ENCODE results near the gene SSR4. TPM values are rescaled to one million over a fixed set of nuclear protein-coding genes. Genes with fewer than 3 reads are reported as not detected.

The SSR4 gene
- polyA plus RNA-seq, 1 experiment, result 598 TPM

GRCh38 chrX:153773741-153774575, 20.5 kb upstream of the SSR4 start:
- TF ChIP-seq, protein P1, sequence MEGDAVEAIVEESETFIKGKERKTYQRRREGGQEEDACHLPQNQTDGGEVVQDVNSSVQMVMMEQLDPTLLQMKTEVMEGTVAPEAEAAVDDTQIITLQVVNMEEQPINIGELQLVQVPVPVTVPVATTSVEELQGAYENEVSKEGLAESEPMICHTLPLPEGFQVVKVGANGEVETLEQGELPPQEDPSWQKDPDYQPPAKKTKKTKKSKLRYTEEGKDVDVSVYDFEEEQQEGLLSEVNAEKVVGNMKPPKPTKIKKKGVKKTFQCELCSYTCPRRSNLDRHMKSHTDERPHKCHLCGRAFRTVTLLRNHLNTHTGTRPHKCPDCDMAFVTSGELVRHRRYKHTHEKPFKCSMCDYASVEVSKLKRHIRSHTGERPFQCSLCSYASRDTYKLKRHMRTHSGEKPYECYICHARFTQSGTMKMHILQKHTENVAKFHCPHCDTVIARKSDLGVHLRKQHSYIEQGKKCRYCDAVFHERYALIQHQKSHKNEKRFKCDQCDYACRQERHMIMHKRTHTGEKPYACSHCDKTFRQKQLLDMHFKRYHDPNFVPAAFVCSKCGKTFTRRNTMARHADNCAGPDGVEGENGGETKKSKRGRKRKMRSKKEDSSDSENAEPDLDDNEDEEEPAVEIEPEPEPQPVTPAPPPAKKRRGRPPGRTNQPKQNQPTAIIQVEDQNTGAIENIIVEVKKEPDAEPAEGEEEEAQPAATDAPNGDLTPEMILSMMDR (IDR thresholded peaks at IDR 0.05; ENCODE audit: insufficient read depth, low read depth, low read length), result no peak
- CTCF ChIA-PET, result no interaction called here
- Histone ChIP-seq H3K36me3 (ENCODE audit: control insufficient read depth, insufficient read depth, low read length) (no peaks in the 10 kb centered on the region; the same call in 1 of the 2 replicates), H3K4me3 (ENCODE audit: low read depth, low read length) (no peak overlapping the region), H3K27me3 (ENCODE audit: control insufficient read depth, insufficient read depth, low read length) (no peaks in the 10 kb centered on the region)
- DNase-seq (ENCODE audit: low read depth), result no peak
- POLR2A ChIA-PET, result no interaction called here

GRCh38 chrX:153774576-153775292, 19.7 kb upstream of the SSR4 start:
- Histone ChIP-seq H3K36me3 (ENCODE audit: control insufficient read depth, insufficient read depth, low read length) (no peaks in the 10 kb centered on the region), H3K27me3 (ENCODE audit: control insufficient read depth, insufficient read depth, low read length) (no peaks in the 10 kb centered on the region), H3K4me3 (ENCODE audit: low read depth, low read length) (no peak overlapping the region)
- ChIA-PET CTCF (no interaction called here), POLR2A (no interaction called here)
- TF ChIP-seq, protein P1 (IDR thresholded peaks at IDR 0.05; ENCODE audit: insufficient read depth, low read depth, low read length), result no peak
- DNase-seq (ENCODE audit: low read depth), result no peak

DNA sequence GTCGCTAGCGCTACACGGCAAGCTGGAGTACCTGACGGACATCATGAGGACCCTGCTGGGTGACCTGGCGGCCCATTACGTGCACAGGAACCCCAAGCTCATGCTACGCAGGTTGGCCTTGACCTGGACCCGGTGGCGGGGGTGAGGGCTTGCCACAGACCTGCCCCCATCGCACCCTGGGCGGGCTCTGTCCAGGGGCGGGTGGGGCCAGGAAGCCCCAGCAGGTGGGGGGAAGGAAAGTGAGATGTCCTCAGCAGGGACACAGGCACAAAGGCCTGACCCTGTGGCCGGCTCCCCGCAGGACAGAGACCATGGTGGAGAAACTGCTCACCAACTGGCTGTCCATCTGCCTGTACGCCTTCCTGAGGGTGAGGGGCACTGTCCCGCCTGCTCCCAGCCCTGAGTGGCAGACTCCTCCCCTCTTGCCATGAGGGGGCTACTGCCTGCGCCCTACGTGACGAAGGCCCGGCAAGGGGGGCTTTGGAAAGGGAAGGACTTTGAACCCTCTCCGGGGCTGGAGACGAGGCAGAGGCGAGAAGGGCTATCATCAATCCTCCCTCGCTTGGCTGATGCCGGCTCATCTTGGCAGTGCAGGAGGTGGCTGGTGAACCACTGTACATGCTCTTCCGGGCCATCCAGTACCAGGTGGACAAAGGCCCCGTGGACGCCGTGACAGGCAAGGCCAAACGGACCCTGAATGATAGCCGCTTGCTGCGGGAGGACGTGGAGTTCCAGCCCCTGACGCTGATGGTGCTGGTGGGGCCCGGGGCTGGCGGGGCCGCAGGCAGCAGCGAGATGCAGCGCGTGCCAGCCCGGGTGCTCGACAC, 19.0 kb upstream of the SSR4 start:
- TF ChIP-seq, protein P1 (IDR thresholded peaks at IDR 0.05; ENCODE audit: insufficient read depth, low read depth, low read length), result no peak
- ChIA-PET POLR2A (no interaction called here), CTCF (no interaction called here)
- no peaks in the 10 kb centered on the region for H3K36me3 ChIP-seq (ENCODE audit: control insufficient read depth, insufficient read depth, low read length)
- no peak for DNase-seq (ENCODE audit: low read depth)
- H3K27me3 ChIP-seq (ENCODE audit: control insufficient read depth, insufficient read depth, low read length), result no peaks in the 10 kb centered on the region
- H3K4me3 ChIP-seq (ENCODE audit: low read depth, low read length), result no peak overlapping the region

GRCh38 chrX:153776120-153776599, 18.3 kb upstream of the SSR4 start:
- Histone ChIP-seq H3K4me3 (ENCODE audit: low read depth, low read length) (no peak overlapping the region), H3K36me3 (ENCODE audit: control insufficient read depth, insufficient read depth, low read length) (no peaks in the 10 kb centered on the region), H3K27me3 (ENCODE audit: control insufficient read depth, insufficient read depth, low read length) (no peaks in the 10 kb centered on the region)
- POLR2A ChIA-PET, result no interaction called here
- TF ChIP-seq, protein P1 (IDR thresholded peaks at IDR 0.05; ENCODE audit: insufficient read depth, low read depth, low read length), result no peak
- DNase-seq (ENCODE audit: low read depth), result no peak
- CTCF ChIA-PET, result no interaction called here

- CTCF ChIA-PET, result no interaction called here
- POLR2A ChIA-PET, result no interaction called here
- no peak overlapping the region for H3K4me3 ChIP-seq (ENCODE audit: low read depth, low read length)
- H3K27me3 ChIP-seq (ENCODE audit: control insufficient read depth, insufficient read depth, low read length), result no peaks in the 10 kb centered on the region
- H3K36me3 ChIP-seq (ENCODE audit: control insufficient read depth, insufficient read depth, low read length), result no peaks in the 10 kb centered on the region
- DNase-seq (ENCODE audit: low read depth), result no peak
- TF ChIP-seq, protein P1 (IDR thresholded peaks at IDR 0.05; ENCODE audit: insufficient read depth, low read depth, low read length), result no peak
Measured at GRCh38 chrX:153776611-153777045, 17.8 kb upstream of the SSR4 start.

All from BJ (cell line).